Tongue (tissue), 2 donors: ENCODE measurements around the gene STK33. TPM values are rescaled to one million over a fixed set of nuclear protein-coding genes. Genes with fewer than 3 reads are reported as not detected.

ENCODE experiments used
- DNase-seq: peaks from one replicate; pipeline ENCODE4 v3.0.0-alpha.2; 2015
- total RNA-seq: library from RNA; depleted of rRNA; stranded (reverse); fragments of >200 nt; gene quantifications from one replicate; pipeline ENCODE4 v1.2.3, GENCODE V29; 2014

STK33 gene
- total RNA-seq, 1 donor from 2014 or later = 8.2 TPM

DNA sequence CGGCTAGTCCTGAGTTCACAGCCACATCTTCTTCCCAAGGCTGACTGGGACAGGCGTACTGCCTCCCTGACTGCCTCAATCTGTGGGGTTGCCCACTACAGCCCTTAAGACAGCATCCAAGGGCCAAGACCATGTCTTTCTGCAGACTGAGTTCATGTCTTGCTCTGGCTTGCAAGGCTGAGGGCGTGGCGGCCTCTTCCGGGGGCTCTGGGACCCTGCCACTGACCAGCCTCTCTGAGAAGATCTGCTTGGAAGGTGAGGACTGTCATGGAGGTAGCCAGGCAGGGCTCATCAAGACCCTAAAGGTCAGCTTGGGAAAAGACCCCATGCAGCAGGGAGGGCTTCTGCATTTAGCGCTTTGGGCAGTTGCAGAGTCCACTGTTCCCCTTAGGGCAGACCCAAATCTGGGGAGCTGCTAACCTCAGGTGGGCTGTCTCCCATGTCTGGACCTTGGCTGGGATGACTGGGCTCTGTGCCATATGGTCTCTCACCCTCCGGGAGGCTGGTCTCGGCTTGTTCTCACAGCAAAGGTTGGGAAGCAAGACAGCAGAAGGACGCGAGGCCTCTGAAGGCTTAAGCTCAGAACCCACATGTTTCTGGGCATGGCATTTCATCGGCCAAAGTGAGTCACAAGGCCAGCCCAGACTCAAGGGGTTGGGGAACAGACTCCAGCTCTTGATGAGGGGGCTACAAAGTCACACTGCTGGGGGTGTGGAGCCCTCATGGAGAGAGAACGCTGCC, 221.2 kb downstream of the STK33 start:
- DNase-seq = no peak

DNA sequence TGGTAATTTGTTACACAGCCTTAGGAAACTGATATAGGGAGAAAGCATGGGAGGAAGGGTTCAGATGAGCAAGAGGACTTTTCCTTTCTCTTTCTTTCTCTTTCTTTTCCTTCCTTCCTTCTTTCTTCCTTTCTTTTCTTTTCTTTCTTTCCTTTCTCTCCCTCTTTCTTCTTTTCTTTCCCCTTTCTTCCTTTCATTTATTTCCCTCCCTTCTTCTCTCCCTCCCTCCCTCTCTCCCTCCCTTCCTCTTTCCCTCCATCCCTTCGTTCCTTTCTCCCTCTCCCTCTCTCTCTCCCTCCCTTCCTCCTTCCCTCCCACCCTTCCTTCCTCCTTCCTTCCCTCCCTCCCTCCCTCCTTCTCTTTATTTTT, 222.5 kb downstream of the STK33 start:
- no peak for DNase-seq

GRCh38 chr11:8370812-8371515, 223.1 kb downstream of the STK33 start:
- no peak for DNase-seq

GRCh38 chr11:8369592-8370205, 224.3 kb downstream of the STK33 start:
- DNase-seq = no peak

DNA sequence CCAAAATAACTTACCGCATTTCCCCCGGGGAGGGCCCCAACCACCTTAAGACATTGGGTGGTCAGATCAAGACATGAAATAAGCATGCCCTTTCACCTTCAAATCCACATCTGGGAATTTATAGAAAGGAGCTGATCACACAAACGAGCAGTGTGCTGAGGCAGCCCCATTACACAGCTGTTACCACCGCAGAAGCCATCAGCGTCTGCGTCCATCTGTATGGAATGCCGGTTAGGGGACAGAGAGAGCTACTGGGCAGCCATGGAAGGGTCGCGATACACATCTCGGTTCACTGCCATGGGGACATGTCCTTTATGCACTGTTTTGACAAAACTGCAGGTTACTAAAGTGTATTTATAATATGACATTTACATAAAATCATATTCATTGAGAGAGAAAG, 225.3 kb downstream of the STK33 start:
- DNase-seq = no peak

GRCh38 chr11:8368194-8368593, 225.8 kb downstream of the STK33 start:
- no peak for DNase-seq

DNA sequence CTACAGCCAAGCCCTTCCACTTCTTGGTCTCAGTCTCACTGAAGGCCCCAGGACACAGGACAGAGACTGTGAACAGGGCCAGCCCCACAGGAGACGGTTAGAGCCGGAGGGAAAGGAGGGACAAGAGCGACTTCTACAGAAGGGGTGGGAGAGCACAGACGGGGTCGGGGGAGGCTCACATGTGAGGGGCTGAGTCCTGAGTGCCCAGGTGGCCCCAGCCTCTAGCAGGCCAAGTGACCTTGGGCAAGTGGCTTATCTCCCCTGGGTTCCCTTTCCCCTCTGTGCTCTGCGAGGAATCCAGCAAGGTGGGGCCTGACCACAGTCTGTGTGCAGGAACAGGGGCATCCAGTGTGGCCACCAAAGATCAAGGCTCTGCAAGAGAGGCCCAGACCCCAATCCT, 227.7 kb downstream of the STK33 start:
- no peak for DNase-seq

- no peak for DNase-seq
Measured at GRCh38 chr11:8365216-8365941, 228.6 kb downstream of the STK33 start.

DNA sequence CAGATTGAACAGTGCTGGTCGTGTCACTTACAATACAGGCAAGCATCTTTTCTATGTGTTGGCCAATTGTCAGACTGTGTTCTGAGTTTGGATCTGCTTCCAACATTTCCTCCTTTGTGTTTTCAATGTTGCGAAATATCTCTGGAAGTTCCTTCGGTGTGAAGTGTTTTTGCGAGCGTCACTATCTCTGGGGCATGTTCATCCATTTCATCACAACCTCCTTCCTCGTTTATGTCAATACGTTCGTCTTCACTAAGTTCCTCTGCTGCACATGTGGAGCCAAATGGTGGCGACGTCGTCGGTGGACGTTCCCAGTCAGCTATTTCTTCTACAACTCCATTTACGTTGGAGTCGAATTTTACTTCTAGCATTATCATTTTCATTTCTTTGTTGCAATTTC, 230.1 kb downstream of the STK33 start:
- no peak for DNase-seq

DNA sequence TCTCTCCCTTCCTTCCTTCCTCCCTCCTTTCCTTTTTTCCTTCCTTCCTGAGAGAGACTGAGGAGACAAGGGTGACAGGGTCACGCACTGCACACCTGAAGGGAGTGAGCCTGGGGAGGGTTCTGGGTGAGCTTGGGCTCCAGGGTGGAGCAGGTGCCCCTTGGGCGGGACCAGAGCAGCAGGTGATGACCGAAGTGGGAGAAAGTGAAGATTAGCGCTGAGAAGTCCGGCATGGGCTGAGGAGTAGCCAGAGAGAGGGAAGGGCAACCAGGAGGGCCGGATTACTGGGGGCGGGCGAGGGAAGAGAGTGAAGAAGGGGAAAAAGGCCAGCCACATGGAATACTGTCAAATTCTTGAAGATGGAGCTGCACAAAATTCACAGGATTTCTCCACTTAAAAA, 231.1 kb downstream of the STK33 start:
- no peak for DNase-seq

DNA sequence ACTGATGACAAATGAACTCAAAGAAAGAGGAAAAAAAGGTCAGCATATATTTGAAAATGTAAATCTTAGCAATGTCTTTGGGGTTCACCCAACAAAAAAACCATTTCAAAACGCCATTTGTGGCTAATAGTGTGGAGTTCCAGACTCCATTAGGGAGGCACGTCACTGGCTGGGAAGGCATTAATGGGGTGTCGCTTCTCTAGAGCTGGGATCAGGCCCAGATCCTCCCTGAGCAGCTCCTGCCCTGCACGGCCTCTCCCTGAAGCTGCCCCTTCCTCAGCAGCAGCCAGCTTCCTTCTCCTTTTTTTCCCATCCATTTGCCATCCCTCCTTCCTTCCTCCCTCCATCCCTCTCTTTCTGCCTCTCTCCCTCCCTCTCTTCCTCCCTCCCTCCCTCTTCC, 231.5 kb downstream of the STK33 start:
- DNase-seq = no peak

GRCh38 chr11:8361664-8362210, 232.3 kb downstream of the STK33 start:
- DNase-seq = no peak

DNA sequence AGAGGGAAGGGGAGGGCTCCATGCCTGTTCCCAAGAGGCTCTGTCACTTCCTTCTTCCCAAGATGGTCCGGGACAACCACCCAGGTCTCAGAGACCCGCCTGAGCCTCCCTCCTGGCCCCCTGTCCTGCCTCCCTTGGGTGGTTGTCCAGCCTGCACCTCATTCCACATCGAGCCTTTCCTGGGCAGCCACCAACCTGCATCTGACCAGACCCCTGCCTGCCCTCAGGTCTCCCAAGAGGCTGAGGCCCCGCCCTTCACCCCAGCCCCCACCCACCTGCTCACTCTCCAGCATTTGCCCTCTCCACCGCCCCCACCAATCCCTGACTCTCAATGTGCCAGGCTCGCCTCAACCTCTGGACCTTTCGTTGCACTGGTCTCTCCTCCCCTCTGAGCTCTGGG, 232.8 kb downstream of the STK33 start:
- no peak for DNase-seq

DNA sequence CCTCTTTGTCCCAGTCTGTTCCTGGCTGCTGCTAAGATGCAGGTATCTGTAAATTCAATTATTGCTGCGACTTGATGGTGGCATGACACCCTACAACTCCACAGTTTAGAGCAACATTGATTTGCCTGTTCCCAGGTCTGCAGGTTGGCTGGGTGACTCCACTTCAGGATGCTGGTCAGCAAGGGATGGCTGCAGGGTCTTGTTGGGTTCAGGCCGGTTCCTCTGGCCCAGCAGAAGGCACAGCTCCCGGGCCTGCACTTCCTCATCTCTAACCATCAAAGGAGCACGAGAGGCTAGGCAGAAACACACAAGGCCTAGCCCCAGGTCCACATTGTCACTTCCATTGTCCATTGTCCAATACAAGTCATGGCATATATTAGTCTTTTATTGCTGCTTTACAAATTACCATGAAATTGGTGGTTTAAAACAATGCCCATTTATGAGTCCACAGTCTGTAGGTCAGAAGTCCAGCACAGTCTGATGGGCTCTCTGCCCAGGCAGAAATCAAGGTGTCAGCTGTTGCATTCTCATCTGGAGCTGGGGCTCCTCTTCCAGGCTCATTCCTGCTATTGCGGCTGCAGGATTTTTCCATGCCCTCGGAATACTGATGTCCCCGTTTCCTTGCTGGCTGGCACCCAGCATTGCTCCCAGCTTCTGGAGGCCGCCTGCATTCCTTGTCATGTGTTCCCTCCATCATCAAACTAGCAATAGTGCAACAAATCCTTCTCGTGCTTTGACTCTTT, 233.8 kb downstream of the STK33 start:
- no peak for DNase-seq

DNA sequence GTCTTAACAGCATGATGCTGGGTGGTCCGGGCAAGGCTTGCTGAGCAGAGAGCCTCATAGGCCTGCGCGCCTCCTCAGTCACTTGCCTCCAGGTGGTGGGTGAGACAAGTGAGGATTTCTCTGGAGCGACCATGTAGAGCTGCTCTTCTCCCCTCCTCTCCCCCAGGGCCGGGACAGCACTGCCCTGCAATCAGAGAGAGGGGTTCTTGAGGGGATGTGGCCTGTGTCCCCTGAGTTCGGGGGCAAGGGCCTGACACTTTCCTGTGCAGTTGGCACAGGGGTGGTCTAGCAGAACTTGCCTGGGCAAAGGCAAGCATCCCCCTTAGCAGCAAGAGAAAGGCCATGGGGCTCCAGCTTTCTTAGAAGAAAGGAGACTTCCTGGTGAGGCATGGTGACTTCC, 234.5 kb downstream of the STK33 start:
- DNase-seq = no peak

- DNase-seq = peak; percentile 46
Measured at GRCh38 chr11:8357891-8358566, 236.0 kb downstream of the STK33 start.

DNA sequence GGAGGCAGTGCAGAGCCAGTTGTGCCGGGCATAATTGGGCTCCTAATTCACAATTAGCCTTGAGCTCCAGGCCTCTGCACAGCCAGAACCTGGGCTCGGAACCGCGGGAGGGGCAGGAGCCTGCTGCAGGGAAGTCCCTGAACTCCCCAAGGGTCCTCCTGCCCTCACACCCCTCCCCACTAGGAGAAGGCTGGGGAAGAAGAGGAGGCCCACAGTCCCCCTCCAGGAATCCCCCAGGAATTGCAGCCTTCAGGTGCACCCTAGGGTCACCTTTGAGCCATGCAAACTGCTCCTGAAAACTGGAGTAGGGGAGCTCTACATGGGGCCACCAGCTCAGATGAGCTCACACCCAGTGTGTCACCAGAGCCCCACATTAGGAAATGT, 236.5 kb downstream of the STK33 start:
- DNase-seq = no peak

DNA sequence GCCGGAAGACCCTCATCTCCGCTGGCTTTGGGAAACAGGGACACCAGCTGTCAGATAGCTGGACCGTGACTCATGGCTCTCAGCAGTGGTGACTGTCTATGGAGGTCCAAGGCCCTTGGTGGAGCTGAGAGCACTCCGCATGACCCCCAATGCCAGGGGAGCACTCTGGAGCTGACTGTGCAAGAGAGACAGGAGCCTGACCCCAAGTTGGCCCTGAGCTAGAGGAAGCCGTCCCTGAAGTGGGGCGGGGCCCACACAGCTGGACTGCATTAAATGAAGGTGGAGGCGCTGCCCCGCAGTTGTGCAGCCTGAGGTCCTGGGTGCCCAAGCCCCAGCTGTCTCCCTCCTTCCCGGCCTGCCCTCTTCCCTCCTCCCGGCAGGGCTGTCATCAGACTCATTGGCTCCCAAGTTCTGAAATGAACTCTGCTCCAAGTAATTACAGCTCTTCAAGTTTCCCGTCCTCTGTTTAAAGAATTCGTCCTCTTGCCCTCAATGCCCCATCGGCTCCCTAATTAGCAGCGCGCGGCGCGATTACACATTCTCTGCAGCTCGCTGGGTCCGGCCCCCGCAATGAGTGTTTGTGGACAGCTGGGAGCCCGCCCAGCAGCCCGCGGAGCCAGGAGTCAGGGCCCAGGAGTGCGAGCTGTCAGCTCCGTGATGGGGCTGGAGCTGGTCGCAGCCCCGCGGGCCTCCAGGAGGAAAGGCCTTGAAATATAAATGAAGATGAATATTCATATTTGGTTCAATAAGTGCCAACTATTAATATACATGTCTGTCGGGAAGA, 237.1 kb downstream of the STK33 start:
- peak; percentile 80 for DNase-seq

DNA sequence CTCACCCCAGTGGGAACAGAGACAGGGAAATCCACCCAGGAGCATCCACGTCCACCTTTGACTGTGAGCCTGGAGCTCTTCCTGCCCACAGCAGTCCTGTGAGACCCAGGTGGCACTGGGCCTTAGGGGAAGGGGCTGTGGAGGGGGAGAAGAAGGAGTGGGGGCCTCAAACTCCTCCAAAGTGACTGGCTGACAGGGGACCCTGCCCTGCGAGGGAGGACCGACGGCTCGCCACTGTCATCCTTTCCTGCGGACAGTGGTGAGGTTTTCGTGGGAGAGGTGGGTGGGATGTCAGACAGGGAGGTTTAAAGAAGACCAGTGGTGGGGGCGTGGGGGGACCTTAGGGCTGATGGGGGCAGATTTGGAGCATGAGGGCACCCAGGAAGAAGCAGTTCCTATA, 237.8 kb downstream of the STK33 start:
- no peak for DNase-seq

- DNase-seq = no peak
Measured at GRCh38 chr11:8355416-8355742, 238.6 kb downstream of the STK33 start.
